Activated naive CD8-positive, alpha-beta T cell treated with anti-CD3 and anti-CD28 coated beads, Interleukin-2, amount 10 ng/mL, durations not matched to agents 7 days and 5 days (primary cell): ENCODE results near the gene GPR4. TPM values are rescaled to one million over a fixed set of nuclear protein-coding genes. Genes with fewer than 3 reads are reported as not detected.
A peak's percentile ranks its signal among the peaks of the same experiment; 100 is the strongest.

Experiments
- ATAC-seq: fragments of 150-1000 bp; cut with Tn5 transposase; one replicate; pipeline ENCODE4 v1.10.0; 2021; ENCODE audit warnings: low read depth, moderate library complexity
- POLR2A ChIA-PET: fragments of 350-600 bp; sonication (Branson Sonifier 250); formaldehyde crosslinking; loops from one replicate; lab custom pipeline; 2021; ENCODE audit warnings: antibody characterized with exemption; lab: Charles Lee
- DNase-seq: peaks from one replicate; pipeline ENCODE4 v3.0.0; 2021
- H3K27ac Mint-ChIP-seq: one replicate; pipeline ENCODE4 v1.8.0; 2022; ENCODE audit warnings: mild to moderate bottlenecking, mixed read lengths
- H3K27me3 Mint-ChIP-seq: one replicate; pipeline ENCODE4 v1.8.0; 2022; ENCODE audit warnings: mild to moderate bottlenecking, moderate library complexity, mixed read lengths
- H3K36me3 Mint-ChIP-seq: one replicate; pipeline ENCODE4 v1.8.0; 2021; ENCODE audit warnings: mild to moderate bottlenecking, mixed read lengths
- H3K4me1 Mint-ChIP-seq: one replicate; pipeline ENCODE4 v1.8.0; 2021; ENCODE audit warnings: mixed read lengths
- H3K4me3 Mint-ChIP-seq: one replicate; pipeline ENCODE4 v1.8.0; 2022; ENCODE audit warnings: mild to moderate bottlenecking, moderate library complexity, mixed read lengths
- H3K9me3 Mint-ChIP-seq: one replicate; pipeline ENCODE4 v1.8.0; 2021; ENCODE audit warnings: mixed read lengths
- total RNA-seq, 2 experiments: library from RNA; stranded (reverse); gene quantifications; one replicate each; pipeline ENCODE4 v1.2.3, GENCODE V29; 2021

Gene GPR4
- total RNA-seq: not detected

- H3K36me3 Mint-ChIP-seq: peaks cover 5% of the 10 kb centered on the region
- no peak within 1 kb of the TSS for H3K27ac Mint-ChIP-seq
- ATAC-seq (peak; percentile 25), DNase-seq (peak; percentile 38)
- no peaks in the 10 kb centered on the region for H3K9me3 Mint-ChIP-seq
- POLR2A ChIA-PET: no interaction called here
- H3K4me3 Mint-ChIP-seq: peak within 1 kb of the TSS; percentile 3
- peaks cover 65% of the 10 kb centered on the region for H3K27me3 Mint-ChIP-seq
- peaks cover 23% of the 10 kb centered on the region for H3K4me1 Mint-ChIP-seq
Measured at GRCh38 chr19:45601524-45602374, at the start of gene GPR4. Gene GPR4 (minus strand): TSS chr19:45602212. CDS start chr19:45591866, 10,346 bp downstream.

DNA sequence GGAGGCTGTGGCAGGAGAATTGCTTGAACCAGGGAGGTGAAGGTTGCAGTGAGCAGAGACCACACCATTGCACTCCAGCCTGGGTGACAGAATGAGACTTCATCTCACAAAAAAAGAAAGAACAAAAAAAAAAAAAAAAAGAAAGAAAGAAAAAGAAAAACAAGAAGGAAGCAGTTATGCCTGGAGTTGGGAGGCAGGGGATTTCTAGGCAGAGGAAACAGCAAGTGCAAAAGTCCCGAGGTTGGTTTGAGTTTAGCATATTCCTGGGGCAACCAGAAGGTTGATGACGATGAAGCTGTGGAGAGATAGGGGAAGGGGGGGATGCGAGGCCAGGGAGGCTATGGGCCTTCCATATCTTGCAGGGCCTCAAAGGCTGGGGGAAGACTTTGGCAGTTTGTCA is 48.7 kb upstream of the GPR4 start:
- Mint-ChIP-seq H3K27ac (no peak overlapping the region), H3K4me1 (peaks cover 8% of the 10 kb centered on the region), H3K36me3 (no peaks in the 10 kb centered on the region), H3K9me3 (no peaks in the 10 kb centered on the region), H3K27me3 (no peaks in the 10 kb centered on the region), H3K4me3 (no peak overlapping the region)
- DNase-seq (no peak), ATAC-seq (no peak)
- POLR2A ChIA-PET: interaction anchor here (0.6 kb wide), 1 partner anchor 153 kb away, joined by 3 read pairs; no protein-coding TSS in a partner anchor

DNA sequence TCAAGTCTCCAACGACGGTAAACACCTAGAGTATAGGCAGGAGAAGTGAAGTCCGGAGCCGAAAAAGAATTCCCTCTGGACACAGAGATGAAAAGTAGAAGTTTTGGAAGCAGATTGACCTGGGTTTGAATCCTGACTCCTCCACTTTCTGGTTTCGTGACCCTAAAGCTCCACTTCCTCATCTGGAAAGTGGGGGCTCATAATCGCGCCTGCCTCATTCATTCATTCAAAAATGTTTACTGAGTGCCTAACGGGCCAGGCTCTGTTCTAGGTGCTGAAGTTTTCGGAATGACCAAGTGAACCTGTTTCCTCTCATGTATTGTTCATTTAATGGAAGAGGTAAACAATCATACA is 44.3 kb upstream of the GPR4 start:
- ATAC-seq (no peak), DNase-seq (no peak)
- Mint-ChIP-seq H3K4me1 (peaks cover 25% of the 10 kb centered on the region), H3K4me3 (peak overlapping the region; percentile 82), H3K27ac (peak overlapping the region; percentile 68), H3K9me3 (no peaks in the 10 kb centered on the region), H3K27me3 (peaks cover 3% of the 10 kb centered on the region), H3K36me3 (no peaks in the 10 kb centered on the region)
- POLR2A ChIA-PET: interaction anchor here (0.6 to 1.4 kb wide), 7 partner anchors 18 to 177 kb away, joined by 3 to 6 read pairs (median 3); partner anchors contain the start of genes QPCTL and SNRPD2

- Mint-ChIP-seq H3K4me3 (peak overlapping the region; percentile 82), H3K27me3 (peaks cover 3% of the 10 kb centered on the region), H3K9me3 (no peaks in the 10 kb centered on the region), H3K36me3 (peaks cover 1% of the 10 kb centered on the region), H3K4me1 (peaks cover 30% of the 10 kb centered on the region), H3K27ac (peak overlapping the region; percentile 80)
- peak; percentile 48 for ATAC-seq
- POLR2A ChIA-PET: interaction anchor here (0.6 to 1.4 kb wide), 11 partner anchors 15 to 206 kb away, joined by 3 to 6 read pairs (median 3); partner anchors contain the start of genes QPCTL and SNRPD2
- DNase-seq: peak; percentile 78
Measured at GRCh38 chr19:45645631-45646344, 43.8 kb upstream of the GPR4 start.

GRCh38 chr19:45645068-45645630 is 43.1 kb upstream of the GPR4 start:
- peak overlapping the region; percentile 82 for H3K4me3 Mint-ChIP-seq
- H3K9me3 Mint-ChIP-seq: no peaks in the 10 kb centered on the region
- ATAC-seq (no peak), DNase-seq (no peak)
- peaks cover 3% of the 10 kb centered on the region for H3K27me3 Mint-ChIP-seq
- H3K4me1 Mint-ChIP-seq: peaks cover 32% of the 10 kb centered on the region
- POLR2A ChIA-PET: interaction anchor here (0.8 to 1.4 kb wide), 7 partner anchors 14 to 205 kb away, joined by 3 to 6 read pairs (median 3); partner anchors contain the start of genes QPCTL and SNRPD2
- peaks cover 2% of the 10 kb centered on the region for H3K36me3 Mint-ChIP-seq
- H3K27ac Mint-ChIP-seq: peak overlapping the region; percentile 80

DNA sequence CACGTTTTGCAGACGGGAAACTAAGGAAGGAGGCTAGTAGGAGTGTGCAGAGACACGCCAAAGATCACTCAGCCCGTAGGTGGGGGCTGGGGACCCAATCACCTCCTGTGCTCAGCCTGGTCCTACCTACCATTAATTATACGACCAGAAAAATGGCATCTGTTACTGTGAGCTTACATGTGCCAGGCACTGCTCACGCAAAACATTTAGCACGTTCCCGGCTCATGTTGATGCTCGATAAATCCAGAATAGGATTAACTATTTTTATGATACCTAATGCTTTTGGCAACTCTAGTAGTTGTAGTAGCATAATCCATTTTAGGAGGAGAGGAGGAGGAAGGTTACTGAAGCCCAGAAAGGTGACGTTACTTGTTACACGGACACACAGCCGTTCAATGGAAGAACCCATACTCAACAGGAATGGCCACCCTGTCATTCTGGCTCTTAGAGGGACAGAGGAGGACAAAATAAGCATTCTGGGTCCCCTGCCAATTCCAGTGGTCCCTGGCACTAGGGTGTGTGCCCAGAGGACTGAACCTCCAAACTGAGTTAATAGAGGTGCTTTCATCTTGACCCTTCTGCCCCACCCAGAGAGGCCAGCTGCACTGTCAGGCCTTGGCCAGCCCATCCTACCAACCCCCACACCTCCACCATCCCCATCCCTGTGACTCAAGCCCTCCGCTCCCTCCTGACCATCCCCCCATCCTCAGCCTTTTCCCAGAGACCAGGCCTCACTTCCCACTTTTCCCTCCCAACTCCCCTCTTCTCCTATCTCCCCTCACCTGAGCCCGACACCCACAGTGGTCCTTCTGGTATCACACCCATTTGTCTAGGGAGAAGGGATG is 42.1 kb upstream of the GPR4 start:
- Mint-ChIP-seq H3K27ac (peak overlapping the region; percentile 40), H3K4me3 (no peak overlapping the region), H3K36me3 (peaks cover 2% of the 10 kb centered on the region), H3K4me1 (peaks cover 32% of the 10 kb centered on the region), H3K9me3 (no peaks in the 10 kb centered on the region), H3K27me3 (peaks cover 3% of the 10 kb centered on the region)
- DNase-seq (no peak), ATAC-seq (no peak)
- POLR2A ChIA-PET: interaction anchor here (3.6 kb wide), 1 partner anchor 37 kb away, joined by 19 read pairs; no protein-coding TSS in a partner anchor

- ATAC-seq: no peak
- Mint-ChIP-seq H3K27me3 (peaks cover 3% of the 10 kb centered on the region), H3K27ac (peak overlapping the region; percentile 84), H3K9me3 (no peaks in the 10 kb centered on the region), H3K36me3 (peaks cover 2% of the 10 kb centered on the region), H3K4me1 (peaks cover 38% of the 10 kb centered on the region), H3K4me3 (peak overlapping the region; percentile 73)
- POLR2A ChIA-PET: interaction anchor here (0.6 to 3.6 kb wide), 10 partner anchors 36 to 213 kb away, joined by 3 to 19 read pairs (median 9); partner anchors contain the start of genes OPA3 and VASP
- peak; percentile 95 for DNase-seq
Measured at GRCh38 chr19:45643024-45643926, 41.3 kb upstream of the GPR4 start.

DNA sequence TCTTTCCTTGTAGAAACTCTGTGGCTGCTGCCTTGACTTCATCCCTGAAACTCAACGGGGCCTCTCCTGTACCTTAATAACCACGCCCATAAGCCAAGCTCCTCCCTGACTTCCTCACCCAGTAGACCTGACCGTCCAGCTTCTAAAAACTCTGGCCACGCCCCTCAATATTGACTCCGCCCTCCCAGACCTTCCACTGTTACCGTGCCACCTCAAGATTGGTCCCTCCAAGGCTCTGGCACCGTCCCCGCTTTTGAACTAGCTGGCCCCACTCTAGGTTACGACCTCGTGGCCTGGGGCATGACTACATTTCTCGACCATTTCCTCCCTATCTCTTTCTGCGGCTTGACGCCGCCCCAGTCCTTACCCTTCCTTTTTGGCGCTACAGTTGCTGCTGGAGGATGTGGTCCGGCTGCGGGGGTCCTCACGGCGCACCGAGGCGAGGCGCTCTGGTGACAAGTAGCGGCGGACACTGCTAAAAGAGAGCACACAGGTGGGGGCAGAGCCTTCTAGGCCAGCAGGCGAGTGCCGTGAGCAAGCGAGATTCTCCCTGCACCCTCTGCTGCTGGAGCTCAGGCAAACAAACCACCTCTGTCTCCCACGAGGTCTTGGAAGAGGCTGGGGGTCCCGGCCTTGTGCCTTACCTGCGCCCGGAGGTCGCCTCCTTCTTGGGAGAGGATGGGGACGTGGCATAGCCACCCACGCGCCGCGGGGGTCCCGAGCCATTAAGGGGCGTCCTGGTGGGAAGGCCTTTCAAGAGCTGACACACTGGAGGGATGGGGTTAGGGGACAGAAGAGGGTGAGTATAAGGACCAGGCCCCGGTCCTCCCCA is 39.5 kb upstream of the GPR4 start:
- H3K27ac Mint-ChIP-seq: peak overlapping the region; percentile 96
- H3K27me3 Mint-ChIP-seq: peaks cover 3% of the 10 kb centered on the region
- no peaks in the 10 kb centered on the region for H3K9me3 Mint-ChIP-seq
- POLR2A ChIA-PET: interaction anchor here (0.7 to 3.6 kb wide), 23 partner anchors 26 to 214 kb away, joined by 3 to 19 read pairs (median 5); partner anchors contain the start of genes GIPR, OPA3, QPCTL and VASP
- peaks cover 37% of the 10 kb centered on the region for H3K4me1 Mint-ChIP-seq
- ATAC-seq (peak; percentile 41), DNase-seq (peak; percentile 82)
- H3K36me3 Mint-ChIP-seq: peaks cover 2% of the 10 kb centered on the region
- peak overlapping the region; percentile 84 for H3K4me3 Mint-ChIP-seq

DNA sequence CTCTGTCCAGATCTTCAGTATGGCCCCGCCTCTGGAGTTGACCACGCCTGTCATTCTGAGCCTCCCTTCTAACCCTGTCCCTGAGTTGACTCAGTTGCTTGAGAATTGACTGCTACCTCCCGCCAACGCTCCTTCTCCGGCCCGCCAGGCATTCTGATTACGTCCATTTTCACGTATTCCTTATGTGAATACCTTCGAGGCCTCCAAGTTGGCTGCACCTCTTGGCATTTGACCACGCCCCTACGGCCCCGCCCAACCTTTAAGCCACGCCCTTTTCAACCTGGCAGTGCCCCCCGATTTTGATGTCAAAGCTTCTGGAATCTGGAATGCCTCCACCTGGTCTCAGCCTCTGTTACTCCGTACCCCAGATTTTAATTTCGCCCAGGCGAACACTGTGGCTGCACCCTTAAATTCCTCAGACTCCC is 38.8 kb upstream of the GPR4 start:
- H3K36me3 Mint-ChIP-seq: peaks cover 2% of the 10 kb centered on the region
- ATAC-seq (no peak), DNase-seq (peak; percentile 80)
- H3K27ac Mint-ChIP-seq: peak overlapping the region; percentile 96
- POLR2A ChIA-PET: interaction anchor here (0.9 to 3.6 kb wide), 16 partner anchors 27 to 214 kb away, joined by 3 to 19 read pairs (median 6); partner anchors contain the start of genes GIPR, OPA3 and VASP
- H3K4me1 Mint-ChIP-seq: peaks cover 33% of the 10 kb centered on the region
- no peaks in the 10 kb centered on the region for H3K9me3 Mint-ChIP-seq
- H3K27me3 Mint-ChIP-seq: peaks cover 3% of the 10 kb centered on the region
- H3K4me3 Mint-ChIP-seq: peak overlapping the region; percentile 84

DNA sequence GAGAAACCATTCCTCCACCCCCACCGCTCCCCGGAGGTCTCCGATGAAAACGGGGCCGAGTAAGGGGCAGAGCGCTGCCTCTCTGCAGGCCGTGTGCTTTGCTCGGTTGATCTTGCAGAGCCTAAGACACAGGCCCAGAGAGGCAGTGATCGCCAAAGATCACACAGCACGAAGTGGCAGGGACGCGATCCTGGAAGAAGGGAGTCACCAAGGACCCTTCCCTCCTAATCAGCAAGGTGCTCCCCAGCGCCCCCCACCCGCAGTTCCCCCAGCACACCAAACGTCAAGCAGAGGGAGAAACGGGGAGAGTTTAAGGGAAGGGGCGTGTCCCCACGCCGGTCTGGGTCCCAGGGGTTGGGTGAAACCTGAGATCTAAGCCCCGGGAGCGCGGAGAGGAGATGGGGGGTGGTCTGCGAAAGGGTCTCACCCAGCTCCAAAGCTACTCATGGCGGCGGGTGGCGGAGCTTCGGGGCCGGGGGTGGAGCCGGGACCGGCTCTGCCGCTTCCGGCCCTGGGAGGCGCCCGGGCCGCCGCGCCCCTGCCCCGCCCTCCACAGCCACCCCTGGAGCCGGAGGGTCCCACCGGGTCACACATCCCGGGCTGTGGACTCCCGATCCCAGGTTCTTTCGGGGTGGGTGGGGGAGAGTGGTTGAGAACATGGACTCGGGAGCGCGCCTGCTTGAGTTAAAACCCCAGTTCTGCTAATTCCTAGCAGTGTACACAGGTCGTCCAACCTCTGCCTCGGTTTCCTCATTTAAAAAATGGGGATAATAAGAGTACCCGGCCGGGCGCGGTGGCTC is 37.1 kb upstream of the GPR4 start, which contains the start of gene EML2:
Gene EML2 (minus strand): TSS at position 468 of the 800 bp plus-strand sequence. CDS start 21 bp downstream, at position 447.
- POLR2A ChIA-PET: interaction anchor here (0.6 to 1.6 kb wide), 5 partner anchors 44 to 182 kb away, joined by 3 to 5 read pairs (median 3); no protein-coding TSS in a partner anchor
- H3K4me1 Mint-ChIP-seq: peaks cover 31% of the 10 kb centered on the region
- ATAC-seq (peak; percentile 31), DNase-seq (peak; percentile 82)
- peak within 1 kb of the TSS; percentile 95 for H3K4me3 Mint-ChIP-seq
- no peaks in the 10 kb centered on the region for H3K9me3 Mint-ChIP-seq
- peaks cover 2% of the 10 kb centered on the region for H3K36me3 Mint-ChIP-seq
- no peaks in the 10 kb centered on the region for H3K27me3 Mint-ChIP-seq
- peak within 1 kb of the TSS; percentile 95 for H3K27ac Mint-ChIP-seq
